ENCODE measurements around the gene OR4L1. TPM values are rescaled to one million over a fixed set of nuclear protein-coding genes. Genes with fewer than 3 reads are reported as not detected.

The OR4L1 gene, protein sequence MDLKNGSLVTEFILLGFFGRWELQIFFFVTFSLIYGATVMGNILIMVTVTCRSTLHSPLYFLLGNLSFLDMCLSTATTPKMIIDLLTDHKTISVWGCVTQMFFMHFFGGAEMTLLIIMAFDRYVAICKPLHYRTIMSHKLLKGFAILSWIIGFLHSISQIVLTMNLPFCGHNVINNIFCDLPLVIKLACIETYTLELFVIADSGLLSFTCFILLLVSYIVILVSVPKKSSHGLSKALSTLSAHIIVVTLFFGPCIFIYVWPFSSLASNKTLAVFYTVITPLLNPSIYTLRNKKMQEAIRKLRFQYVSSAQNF
- total RNA-seq: not detected in 2 replicates

GRCh38 chr14:20059745-20060144 is at the start of gene OR4L1:
OR4L1 (plus strand) TSS chr14:20060045; CDS start chr14:20060045, 0 bp downstream.

GRCh38 chr14:20019257-20019865 is 40.5 kb upstream of the OR4L1 start, which contains the start of gene OR4K14:
OR4K14 (minus strand) TSS chr14:20019307; CDS start chr14:20015193, 4,114 bp downstream.

GRCh38 chr14:20035938-20036337 is 23.9 kb upstream of the OR4L1 start, which contains the start of gene OR4K13:
OR4K13 (minus strand) TSS chr14:20036038; CDS start chr14:20034758, 1,280 bp downstream.

DNA sequence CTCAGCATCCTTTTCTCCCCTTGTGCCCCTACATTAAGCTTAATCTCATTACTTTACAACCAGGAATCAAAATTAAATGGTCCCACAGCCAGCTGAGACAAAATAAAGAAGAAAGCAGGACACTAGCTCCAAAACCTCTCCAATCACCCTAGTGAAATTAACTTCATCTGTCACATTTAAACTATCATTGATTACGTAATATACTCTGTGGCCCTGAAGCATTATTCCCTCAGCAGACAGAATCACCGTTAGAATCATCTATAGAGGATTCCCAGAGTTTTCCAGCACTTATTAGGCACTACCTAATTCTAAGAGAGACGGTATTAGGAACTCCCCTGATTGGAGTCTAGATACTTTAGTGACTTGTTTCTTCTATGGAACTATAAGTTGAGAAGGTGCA is 50.6 kb downstream of the OR4L1 start, which contains the start of gene OR4K17:
TSS of gene OR4K17 (plus strand) at position 302 of the 400 bp plus-strand sequence. CDS start 6,761 bp downstream, outside the sequence.

Small RNA genes lying within 50 kb of the gene (small RNA-seq; reads per million reads assigned to genes)
- gene RNA5SP380: not detected

Other genes starting within 250 kb of the OR4L1 start
- gene OR4K2, start 184.9 kb upstream of the OR4L1 start, total RNA-seq: not detected in 2 replicates
- gene OR4K5, start 139.4 kb upstream of the OR4L1 start, total RNA-seq: not detected in 2 replicates
- not detected in 2 replicates for gene OR4K1, start 129.1 kb upstream of the OR4L1 start, total RNA-seq
- gene OR4K15, start 84.5 kb upstream of the OR4L1 start, total RNA-seq: not detected in 2 replicates
- not detected in 2 replicates for gene OR4Q2, start 57.9 kb upstream of the OR4L1 start, total RNA-seq
- gene OR4K14, start 40.7 kb upstream of the OR4L1 start, total RNA-seq: not detected in 2 replicates
- gene OR4K13, start 24.0 kb upstream of the OR4L1 start, total RNA-seq: not detected in 2 replicates
- gene OR4K17, start 50.7 kb downstream of the OR4L1 start, total RNA-seq: not detected in 2 replicates
- not detected in 2 replicates for gene OR4N5, start 78.8 kb downstream of the OR4L1 start, total RNA-seq
- gene OR11G2, start 130.9 kb downstream of the OR4L1 start, total RNA-seq: not detected in 2 replicates
- gene OR11H6, start 163.7 kb downstream of the OR4L1 start, total RNA-seq: not detected in 2 replicates
- not detected in 2 replicates for gene OR11H7, start 168.9 kb downstream of the OR4L1 start, total RNA-seq
- not detected in 2 replicates for gene OR11H4, start 179.2 kb downstream of the OR4L1 start, total RNA-seq
- gene TTC5, start 245.9 kb downstream of the OR4L1 start, total RNA-seq: 15.3 and 20.5 TPM in 2 replicates

All from hair follicle dermal papilla cell (primary cell).